Stimulated activated CD4-positive, alpha-beta T cell treated with anti-CD3 and anti-CD28 coated beads, TNF-alpha, amount 100 ng/mL, for 48 hours (primary cell): ENCODE measurements around the gene SLC28A1.

Source experiments
- DNase-seq, 3 donors: peaks; one replicate each; pipeline ENCODE4 v3.0.0-alpha.2; 2020; ENCODE audit warnings: low read depth in 3 of 3

The SLC28A1 gene

GRCh38 chr15:84883916-84884781 is at the start of gene SLC28A1:
SLC28A1 (plus strand) TSS chr15:84884662; CDS start chr15:84887761, 3,099 bp downstream.
- no peak for DNase-seq

GRCh38 chr15:84834969-84835368 is 49.5 kb upstream of the SLC28A1 start:
- no peak for DNase-seq

GRCh38 chr15:84835661-84836337 is 48.7 kb upstream of the SLC28A1 start:
- no peak for DNase-seq

- DNase-seq: no peak
Observed at GRCh38 chr15:84836844-84837243, 47.6 kb upstream of the SLC28A1 start.

- DNase-seq: no peak
Observed at GRCh38 chr15:84839714-84840113, 44.7 kb upstream of the SLC28A1 start.

- DNase-seq: no peak
Observed at GRCh38 chr15:84840255-84840654, 44.2 kb upstream of the SLC28A1 start.

GRCh38 chr15:84840741-84841429 is 43.6 kb upstream of the SLC28A1 start:
- DNase-seq: no peak

- DNase-seq: no peak
Observed at GRCh38 chr15:84842781-84843180, 41.7 kb upstream of the SLC28A1 start.

- no peak for DNase-seq
Observed at GRCh38 chr15:84844964-84845363, 39.5 kb upstream of the SLC28A1 start.

- peak; percentile 6 to 42 (median 19) for DNase-seq
Observed at GRCh38 chr15:84845631-84846030, 38.8 kb upstream of the SLC28A1 start.

GRCh38 chr15:84846269-84846668 is 38.2 kb upstream of the SLC28A1 start:
- DNase-seq: no peak

- DNase-seq: no peak
Observed at GRCh38 chr15:84847382-84847781, 37.1 kb upstream of the SLC28A1 start.

- no peak for DNase-seq
Observed at GRCh38 chr15:84852212-84852611, 32.2 kb upstream of the SLC28A1 start.

- DNase-seq: no peak
Observed at GRCh38 chr15:84855136-84855535, 29.3 kb upstream of the SLC28A1 start.

GRCh38 chr15:84855765-84856164 is 28.7 kb upstream of the SLC28A1 start:
- no peak for DNase-seq

- DNase-seq: no peak
Observed at GRCh38 chr15:84856731-84857417, 27.6 kb upstream of the SLC28A1 start.

- no peak for DNase-seq
Observed at GRCh38 chr15:84857418-84858004, 27.0 kb upstream of the SLC28A1 start.

- DNase-seq: no peak
Observed at GRCh38 chr15:84858231-84858630, 26.2 kb upstream of the SLC28A1 start.

GRCh38 chr15:84859144-84859543 is 25.3 kb upstream of the SLC28A1 start:
- no peak for DNase-seq

- no peak for DNase-seq
Observed at GRCh38 chr15:84859651-84860050, 24.8 kb upstream of the SLC28A1 start.

GRCh38 chr15:84861781-84862180 is 22.7 kb upstream of the SLC28A1 start:
- DNase-seq: no peak
